ENCODE measurements around the gene GNGT2.

GNGT2 gene

DNA sequence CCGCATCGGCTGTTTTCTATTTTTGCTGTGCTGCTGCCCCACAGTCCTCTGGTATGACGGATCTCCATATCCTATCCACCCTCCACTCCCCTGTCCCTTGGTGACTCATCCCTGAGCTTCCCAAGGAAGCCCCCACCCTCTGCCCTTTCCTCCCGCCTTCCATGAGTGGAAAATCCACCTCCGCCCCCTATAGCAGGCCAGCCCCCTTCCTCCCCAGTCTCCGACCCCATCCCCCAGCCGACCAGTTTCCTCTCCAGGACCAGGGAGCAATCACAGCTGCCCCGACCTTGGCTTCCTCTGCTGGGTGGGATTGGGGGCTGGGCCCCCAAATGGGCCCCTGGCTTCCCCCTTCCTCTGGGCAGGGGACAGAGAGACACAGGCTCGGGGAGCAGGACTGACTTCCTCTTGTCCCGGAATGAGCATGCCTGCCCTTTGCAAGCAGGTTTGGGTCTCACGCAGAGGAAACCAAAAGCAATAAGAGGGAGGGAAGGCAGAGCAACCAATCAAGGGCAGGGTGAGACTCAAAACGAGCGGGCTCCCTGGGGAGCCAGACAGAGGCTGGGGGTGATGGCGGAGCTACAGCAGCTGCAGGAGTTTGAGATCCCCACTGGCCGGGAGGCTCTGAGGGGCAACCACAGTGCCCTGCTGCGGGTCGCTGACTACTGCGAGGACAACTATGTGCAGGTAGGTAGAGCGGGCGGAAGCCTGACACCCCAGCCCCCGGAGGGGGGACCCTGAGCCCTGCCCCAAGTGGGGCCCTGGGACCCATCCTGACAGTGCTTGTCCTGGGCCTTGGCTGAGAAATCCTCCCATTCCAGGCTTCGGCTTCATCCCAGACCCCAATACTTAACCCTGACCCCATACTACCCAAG lies at the start of gene GNGT2, which contains the start of gene ABI3:
TSS of gene GNGT2 (minus strand) at position 417 of the 872 bp plus-strand sequence. CDS start 3,152 bp downstream, outside the sequence.
TSS of gene ABI3 (plus strand) at position 550 of the 872 bp plus-strand sequence. CDS start at position 568, 18 bp downstream.
- TF ChIP-seq YY1 (IDR thresholded peaks at IDR 0.05; ENCODE audit: low read depth) (no peak), NFIC (IDR thresholded peaks at IDR 0.05) (no peak), EGR1 (IDR thresholded peaks at IDR 0.05) (no peak), TAF1 (IDR thresholded peaks at IDR 0.05; ENCODE audit: low read depth) (no peak)

DNA sequence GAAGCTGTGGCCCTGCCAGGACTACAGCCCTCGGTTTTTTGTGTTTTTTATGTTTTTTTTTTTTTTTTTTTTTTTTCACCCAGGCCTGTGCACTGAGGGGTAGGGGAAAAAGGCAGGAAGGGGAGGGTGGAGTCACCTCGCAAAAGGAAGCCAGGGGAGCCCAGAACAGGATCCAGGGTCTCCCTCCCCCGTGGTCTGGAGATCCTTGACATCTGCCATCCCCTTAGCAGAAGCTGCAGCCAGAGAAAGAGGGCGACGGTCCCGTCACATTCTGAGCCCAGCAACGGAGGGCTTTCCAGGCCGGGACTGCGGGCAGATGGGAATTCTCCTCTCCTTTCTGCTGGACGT lies 49.3 kb upstream of the GNGT2 start:
- TF ChIP-seq, protein P1, sequence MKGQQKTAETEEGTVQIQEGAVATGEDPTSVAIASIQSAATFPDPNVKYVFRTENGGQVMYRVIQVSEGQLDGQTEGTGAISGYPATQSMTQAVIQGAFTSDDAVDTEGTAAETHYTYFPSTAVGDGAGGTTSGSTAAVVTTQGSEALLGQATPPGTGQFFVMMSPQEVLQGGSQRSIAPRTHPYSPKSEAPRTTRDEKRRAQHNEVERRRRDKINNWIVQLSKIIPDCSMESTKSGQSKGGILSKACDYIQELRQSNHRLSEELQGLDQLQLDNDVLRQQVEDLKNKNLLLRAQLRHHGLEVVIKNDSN (IDR thresholded peaks at IDR 0.05): no peak
- TF ChIP-seq YY1 (IDR thresholded peaks at IDR 0.05; ENCODE audit: low read depth) (no peak), CEBPB (IDR thresholded peaks at IDR 0.05) (no peak), EGR1 (IDR thresholded peaks at IDR 0.05) (no peak), TAF1 (IDR thresholded peaks at IDR 0.05; ENCODE audit: low read depth) (no peak), ZBTB7A (IDR thresholded peaks at IDR 0.05; ENCODE audit: low read depth) (no peak), EP300 (IDR thresholded peaks at IDR 0.05; ENCODE audit: borderline replicate concordance) (no peak), NFIC (IDR thresholded peaks at IDR 0.05) (no peak)
- TF ChIP-seq, protein P2, sequence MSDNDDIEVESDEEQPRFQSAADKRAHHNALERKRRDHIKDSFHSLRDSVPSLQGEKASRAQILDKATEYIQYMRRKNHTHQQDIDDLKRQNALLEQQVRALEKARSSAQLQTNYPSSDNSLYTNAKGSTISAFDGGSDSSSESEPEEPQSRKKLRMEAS (IDR thresholded peaks at IDR 0.05): no peak
- TF ChIP-seq, protein P3, sequence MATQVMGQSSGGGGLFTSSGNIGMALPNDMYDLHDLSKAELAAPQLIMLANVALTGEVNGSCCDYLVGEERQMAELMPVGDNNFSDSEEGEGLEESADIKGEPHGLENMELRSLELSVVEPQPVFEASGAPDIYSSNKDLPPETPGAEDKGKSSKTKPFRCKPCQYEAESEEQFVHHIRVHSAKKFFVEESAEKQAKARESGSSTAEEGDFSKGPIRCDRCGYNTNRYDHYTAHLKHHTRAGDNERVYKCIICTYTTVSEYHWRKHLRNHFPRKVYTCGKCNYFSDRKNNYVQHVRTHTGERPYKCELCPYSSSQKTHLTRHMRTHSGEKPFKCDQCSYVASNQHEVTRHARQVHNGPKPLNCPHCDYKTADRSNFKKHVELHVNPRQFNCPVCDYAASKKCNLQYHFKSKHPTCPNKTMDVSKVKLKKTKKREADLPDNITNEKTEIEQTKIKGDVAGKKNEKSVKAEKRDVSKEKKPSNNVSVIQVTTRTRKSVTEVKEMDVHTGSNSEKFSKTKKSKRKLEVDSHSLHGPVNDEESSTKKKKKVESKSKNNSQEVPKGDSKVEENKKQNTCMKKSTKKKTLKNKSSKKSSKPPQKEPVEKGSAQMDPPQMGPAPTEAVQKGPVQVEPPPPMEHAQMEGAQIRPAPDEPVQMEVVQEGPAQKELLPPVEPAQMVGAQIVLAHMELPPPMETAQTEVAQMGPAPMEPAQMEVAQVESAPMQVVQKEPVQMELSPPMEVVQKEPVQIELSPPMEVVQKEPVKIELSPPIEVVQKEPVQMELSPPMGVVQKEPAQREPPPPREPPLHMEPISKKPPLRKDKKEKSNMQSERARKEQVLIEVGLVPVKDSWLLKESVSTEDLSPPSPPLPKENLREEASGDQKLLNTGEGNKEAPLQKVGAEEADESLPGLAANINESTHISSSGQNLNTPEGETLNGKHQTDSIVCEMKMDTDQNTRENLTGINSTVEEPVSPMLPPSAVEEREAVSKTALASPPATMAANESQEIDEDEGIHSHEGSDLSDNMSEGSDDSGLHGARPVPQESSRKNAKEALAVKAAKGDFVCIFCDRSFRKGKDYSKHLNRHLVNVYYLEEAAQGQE (IDR thresholded peaks at IDR 0.05; ENCODE audit: low read depth): no peak

DNA sequence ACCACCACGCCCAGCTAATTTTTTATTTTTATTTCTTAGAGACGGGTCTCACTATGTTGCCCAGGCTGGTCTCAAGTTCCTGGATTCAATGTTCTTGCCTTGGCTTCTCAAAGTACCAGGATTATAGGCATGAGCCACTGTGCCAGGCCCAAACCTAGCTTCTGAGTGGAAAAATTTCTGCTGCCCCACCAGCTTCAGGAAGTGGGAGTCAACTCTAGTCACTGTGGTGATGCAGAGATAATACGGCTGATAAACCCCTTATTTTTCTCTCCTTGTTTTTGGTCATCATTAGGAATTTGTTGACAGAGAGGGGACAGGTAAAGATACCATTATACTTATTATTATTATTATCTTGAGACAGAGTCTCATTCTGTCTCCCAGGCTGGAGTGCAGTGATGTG lies 48.0 kb upstream of the GNGT2 start:
- TF ChIP-seq EGR1 (IDR thresholded peaks at IDR 0.05): no peak

DNA sequence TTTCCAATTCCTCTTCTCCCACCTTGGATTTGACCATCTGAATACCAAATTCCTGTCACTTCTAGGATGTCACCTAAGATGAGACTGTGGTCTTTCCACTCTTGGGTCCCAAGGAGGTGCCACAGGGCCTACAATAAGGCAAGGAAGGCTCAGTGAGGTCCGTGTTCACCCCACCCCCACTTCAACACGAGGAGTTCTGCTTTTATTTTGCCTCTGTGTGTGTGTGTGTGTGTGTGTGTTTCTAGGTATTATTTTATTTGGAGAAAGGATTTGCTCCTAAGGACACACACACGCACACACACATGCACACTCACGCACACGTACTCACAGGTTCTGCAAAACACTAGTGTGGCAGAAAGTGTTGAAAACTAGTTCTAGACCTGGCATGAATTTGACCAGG lies 44.8 kb upstream of the GNGT2 start:
- TF ChIP-seq FOXM1 (IDR thresholded peaks at IDR 0.05; ENCODE audit: borderline replicate concordance, low read depth) (no peak), CEBPB (IDR thresholded peaks at IDR 0.05) (no peak), NFIC (IDR thresholded peaks at IDR 0.05) (no peak), EP300 (IDR thresholded peaks at IDR 0.05; ENCODE audit: borderline replicate concordance) (no peak), CREB1 (IDR thresholded peaks at IDR 0.05; ENCODE audit: low read depth) (no peak), TCF12 (IDR thresholded peaks at IDR 0.05; ENCODE audit: low read depth) (no peak), ZBTB7A (IDR thresholded peaks at IDR 0.05; ENCODE audit: low read depth) (no peak)
- TF ChIP-seq, protein P3 (IDR thresholded peaks at IDR 0.05; ENCODE audit: low read depth): no peak
- TF ChIP-seq, protein P2 (IDR thresholded peaks at IDR 0.05): no peak

DNA sequence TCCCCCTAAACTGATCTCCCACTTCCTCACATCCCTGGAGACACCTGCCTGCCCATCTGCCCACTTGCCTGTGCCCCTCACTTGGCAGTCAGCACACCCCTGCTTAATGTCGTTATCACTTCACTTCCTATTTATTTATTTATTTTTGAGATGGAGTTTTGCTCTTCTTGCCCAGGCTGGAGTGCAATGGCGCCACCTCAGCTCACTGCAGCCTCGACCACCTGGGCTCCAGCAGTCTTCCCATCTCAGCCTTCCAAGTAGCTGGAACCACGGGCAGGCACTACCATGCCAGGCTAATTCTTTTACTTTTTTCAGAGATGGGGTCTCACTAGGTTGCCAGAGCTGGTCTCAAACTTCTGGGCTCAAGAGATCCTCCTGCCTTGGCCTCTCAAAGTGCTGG lies 43.7 kb upstream of the GNGT2 start:
- TF ChIP-seq, protein P3 (IDR thresholded peaks at IDR 0.05; ENCODE audit: low read depth): no peak
- TF ChIP-seq RAD21 (IDR thresholded peaks at IDR 0.05; ENCODE audit: low read depth): peak; percentile 33
